Endothelial cell of umbilical vein (primary cell): ENCODE data around the gene NKIRAS1. TPM values are rescaled to one million over a fixed set of nuclear protein-coding genes. Genes with fewer than 3 reads are reported as not detected.

Experiments used
- BruUV-seq: library from RNA; stranded (reverse); fragments of 400-500 nt; replicated peaks from 2 replicates; lab custom pipeline; 2021; lab: Mats Ljungman, UMichigan
- CTCF ChIA-PET: fragments of 300-600, 350-600 bp; sonication (Branson Sonifier 250); formaldehyde crosslinking; loops from one replicate; lab custom pipeline; 2021; ENCODE audit warnings: antibody characterized with exemption, inconsistent platforms; lab: Charles Lee
- POLR2A ChIA-PET: fragments of 300-600, 350-600 bp; sonication (Branson Sonifier 250); formaldehyde crosslinking; loops from one replicate; lab custom pipeline; 2021; ENCODE audit warnings: antibody characterized with exemption, inconsistent platforms; lab: Charles Lee
- DNase-seq: peaks from one replicate; pipeline ENCODE4 v3.0.0-alpha.2; 2011; ENCODE audit warnings: low read depth, low spot score
- FAIRE-seq: peaks from 2 replicates; lab custom pipeline; 2011; peaks lifted over from hg19 to GRCh38; lab: Jason Lieb, UNC
- H2AFZ ChIP-seq: 2 replicates; pipeline ENCODE4 v1.6.0; 2012; ENCODE audit warnings: low read depth, low read length, control low read depth, inconsistent platforms
- H3K27ac ChIP-seq: 2 replicates; pipeline ENCODE4 v1.5.1; 2011; ENCODE audit warnings: low read depth, mild to moderate bottlenecking, control low read depth, low read length, moderate library complexity; ENCODE audit not compliant: insufficient read depth
- H3K27me3 ChIP-seq, 2 experiments: 2 replicates each; pipeline versions ENCODE4 v1.6.0 to v1.6.1; 2011; ENCODE audit warnings: low read length in 2 of 2, mixed read lengths in 1 of 2; ENCODE audit not compliant: control insufficient read depth in 2 of 2, insufficient read depth in 2 of 2
- H3K36me3 ChIP-seq, 2 experiments: 2 replicates in 1 of 2; 3 replicates in 1 of 2; pipeline ENCODE4 v1.5.1; 2011; ENCODE audit warnings: low read length in 2 of 2, mild to moderate bottlenecking in 1 of 2, moderate library complexity in 1 of 2; ENCODE audit not compliant: control insufficient read depth in 2 of 2, insufficient read depth in 2 of 2; ENCODE audit errors: extremely low read depth in 1 of 2
- H3K4me1 ChIP-seq: 3 replicates; pipeline ENCODE4 v1.5.1; 2011; ENCODE audit warnings: mild to moderate bottlenecking, low read length; ENCODE audit not compliant: control insufficient read depth, insufficient read depth; ENCODE audit errors: extremely low read depth
- H3K4me2 ChIP-seq: 2 replicates; pipeline ENCODE4 v1.6.1; 2011; ENCODE audit warnings: low read length, control low read depth, mixed read lengths; ENCODE audit not compliant: insufficient read depth
- H3K4me3 ChIP-seq, 3 experiments: fragments of 200-600 bp in 1 of 3; sonication (generic), shearing (Covaris generic) in 1 of 3; replicated peaks in 1 of 3; 2 replicates each; pipeline ENCODE4 v1.5.1; 2011 to 2016; ENCODE audit warnings: control low read depth in 3 of 3, low read length in 3 of 3, mild to moderate bottlenecking in 2 of 3, inconsistent platforms in 1 of 3, low read depth in 1 of 3, moderate library complexity in 1 of 3; ENCODE audit not compliant: insufficient read depth in 1 of 3
- H3K79me2 ChIP-seq: 2 replicates; pipeline ENCODE4 v1.6.0; 2012; ENCODE audit warnings: low read length, inconsistent platforms; ENCODE audit not compliant: control insufficient read depth, insufficient read depth
- H3K9ac ChIP-seq: replicated peaks from 2 replicates; pipeline ENCODE3; 2011; ENCODE audit warnings: low read length, control low read depth; ENCODE audit not compliant: insufficient read depth; ENCODE audit errors: extremely low read depth
- H3K9me1 ChIP-seq: replicated peaks from 3 replicates; pipeline ENCODE4 v1.6.0; 2011; ENCODE audit warnings: mild to moderate bottlenecking, low read length; ENCODE audit not compliant: control insufficient read depth, insufficient read depth; ENCODE audit errors: extremely low read depth
- H3K9me3 ChIP-seq: replicated peaks from 2 replicates; pipeline ENCODE4 v1.5.1; 2012; ENCODE audit warnings: low read length, inconsistent platforms; ENCODE audit not compliant: control insufficient read depth, insufficient read depth
- H4K20me1 ChIP-seq: replicated peaks from 2 replicates; pipeline ENCODE3; 2011; ENCODE audit warnings: mild to moderate bottlenecking, low read length; ENCODE audit not compliant: control insufficient read depth, insufficient read depth; ENCODE audit errors: extremely low read depth
- CTCF ChIP-seq, 2 donors: IDR thresholded peaks; 1 replicate in 1 of 2; 2 replicates in 1 of 2; pipeline ENCODE4 v1.5.1; 2011; ENCODE audit warnings: low read length in 2 of 2, mild to moderate bottlenecking in 2 of 2, moderate library complexity in 2 of 2, control low read depth in 1 of 2, inconsistent platforms in 1 of 2, low read depth in 1 of 2; ENCODE audit not compliant: insufficient read depth in 1 of 2; ENCODE audit errors: extremely low read depth in 1 of 2
- EZH2 ChIP-seq: IDR thresholded peaks from 2 replicates; pipeline ENCODE4 v1.6.1; 2012; ENCODE audit warnings: borderline replicate concordance, low read depth, mild to moderate bottlenecking, moderate library complexity, low read length, inconsistent platforms; ENCODE audit not compliant: severe bottlenecking
- FOS ChIP-seq: IDR thresholded peaks from 2 replicates; pipeline ENCODE4 v1.6.1; 2011; ENCODE audit warnings: mild to moderate bottlenecking, low read length, moderate library complexity, borderline replicate concordance; ENCODE audit not compliant: insufficient read depth
- GATA2 ChIP-seq: IDR thresholded peaks from 2 replicates; pipeline ENCODE4 v1.7.0; 2011; ENCODE audit warnings: low read depth, mild to moderate bottlenecking, moderate library complexity, mixed read lengths, low read length; ENCODE audit not compliant: insufficient read length, insufficient read depth
- JUN ChIP-seq: IDR thresholded peaks from 2 replicates; pipeline ENCODE4 v1.6.1; 2011; ENCODE audit warnings: borderline replicate concordance, low read depth; ENCODE audit not compliant: insufficient read length, insufficient read depth
- MAX ChIP-seq: IDR thresholded peaks from 2 replicates; pipeline ENCODE4 v1.6.1; 2011; ENCODE audit not compliant: insufficient read depth, insufficient read length
- MYC ChIP-seq: IDR thresholded peaks from one replicate; pipeline ENCODE4 v1.6.1; 2011; ENCODE audit warnings: mild to moderate bottlenecking, low read depth, low read length
- POLR2A ChIP-seq: IDR thresholded peaks from 2 replicates; pipeline ENCODE4 v1.6.1; 2012; ENCODE audit warnings: low read depth, mild to moderate bottlenecking, control low read depth, low read length
- POLR2AphosphoS5 ChIP-seq: IDR thresholded peaks from 2 replicates; pipeline ENCODE4 v1.6.1; 2012; ENCODE audit warnings: low read depth, mild to moderate bottlenecking, control low read depth, low read length, moderate library complexity; ENCODE audit not compliant: insufficient read depth
- dilution Hi-C: fragments of 300-500 bp; cut with MboI; formaldehyde crosslinking; loops from one replicate; pipeline ENCODE4 v1.15.0; 2019; ENCODE audit warnings: low sequenced_read_pairs; ENCODE audit not compliant: extremely low pct_ligation_motif_present
- intact Hi-C: fragments of 100-400 bp; cut with micrococcal nuclease; formaldehyde crosslinking; loops from one replicate; pipeline ENCODE4 v1.10.0; 2022
- polyA plus RNA-seq, 4 experiments: library from polyadenylated mRNA; depleted of rRNA in 3 of 4; stranded (reverse) in 3 of 4; unstranded in 1 of 4; fragments of >200 nt; gene quantifications; 2 replicates each; pipeline versions ENCODE4 v1.2.1 to v1.2.3, GENCODE V29; 2011 to 2012; ENCODE audit warnings: missing spikeins in 1 of 4
- total RNA-seq: library from RNA; stranded (reverse); gene quantifications from 2 replicates; pipeline ENCODE4 v1.2.3, GENCODE V29; 2021

Gene NKIRAS1
- total and polyA plus RNA-seq, 2 donors (not counting 3 experiments of a cell fraction or from before 2014, with no cell fraction given): 2.2 to 2.9 TPM

GRCh38 chr3:23928524-23928923 lies 11.7 kb upstream of the NKIRAS1 start:
- FAIRE-seq (no peak), DNase-seq (no peak)
- Histone ChIP-seq H3K27me3 (peaks cover 0 to 5% of the 10 kb centered on the region in 2 experiments), H3K9me1 (no peaks in the 10 kb centered on the region), H3K79me2 (no peaks in the 10 kb centered on the region), H3K4me3 (no peak overlapping the region), H3K27ac (no peak overlapping the region), H3K4me1 (no peaks in the 10 kb centered on the region), H3K9ac (no peak overlapping the region), H3K36me3 (no peaks in the 10 kb centered on the region), H4K20me1 (no peaks in the 10 kb centered on the region), H2AFZ (no peak overlapping the region), H3K4me2 (no peak overlapping the region), H3K9me3 (no peaks in the 10 kb centered on the region)
- intact Hi-C loops (no loop called here), dilution Hi-C loops (no loop called here)
- POLR2A ChIA-PET: interaction anchor here (1.2 kb wide), 1 partner anchor 12 kb away, joined by 3 read pairs; the partner anchor contains the start of genes NKIRAS1 and RPL15
- CTCF ChIA-PET: no interaction called here
- BruUV-seq: no TSS peak
- no peak for TF ChIP-seq MAX
- no peak for TF ChIP-seq CTCF (IDR thresholded peaks at IDR 0.05; ENCODE audit: extremely low read depth in 1 of 2, insufficient read depth in 1 of 2, low read depth in 1 of 2, low read length in 2 of 2)
- TF ChIP-seq MYC: no peak
- no peak for TF ChIP-seq FOS
- no peak for TF ChIP-seq GATA2
- TF ChIP-seq POLR2AphosphoS5: no peak
- no peak for TF ChIP-seq EZH2
- no peak for TF ChIP-seq POLR2A
- no peak for TF ChIP-seq JUN
